OCI-LY1 (cell line): ENCODE results near the gene ZMIZ1.

Experiments
- H2AFZ ChIP-seq: fragments of 200-600 bp; sonication (generic), shearing (Covaris generic); 2 replicates; pipeline ENCODE4 v1.6.0; 2014; ENCODE audit warnings: antibody characterized with exemption, mild to moderate bottlenecking, low read length
- H3F3A ChIP-seq: fragments of 200-600 bp; sonication (generic), shearing (Covaris generic); 2 replicates; pipeline ENCODE4 v1.6.0; 2014; ENCODE audit warnings: mild to moderate bottlenecking, antibody characterized with exemption, low read length, moderate library complexity; ENCODE audit not compliant: insufficient read depth
- H3K27ac ChIP-seq: fragments of 200-600 bp; sonication (generic); 2 replicates; pipeline ENCODE4 v1.5.1; 2014; ENCODE audit warnings: low read length, mixed run types, mild to moderate bottlenecking, low read depth; ENCODE audit not compliant: poor library complexity, severe bottlenecking
- H3K27me3 ChIP-seq: fragments of 200-600 bp; sonication (generic); 2 replicates; pipeline ENCODE4 v1.6.0; 2014; ENCODE audit warnings: antibody characterized with exemption, mild to moderate bottlenecking, low read length, moderate library complexity; ENCODE audit not compliant: insufficient read depth
- H3K36me3 ChIP-seq: fragments of 200-600 bp; sonication (generic); 2 replicates; pipeline ENCODE4 v1.6.1; 2014; ENCODE audit warnings: mild to moderate bottlenecking, antibody characterized with exemption, low read length, moderate library complexity, mixed read lengths; ENCODE audit not compliant: insufficient read depth
- H3K4me1 ChIP-seq: fragments of 200-600 bp; sonication (generic); 2 replicates; pipeline ENCODE4 v1.5.1; 2014; ENCODE audit warnings: mild to moderate bottlenecking, low read length, moderate library complexity; ENCODE audit not compliant: insufficient read depth, severe bottlenecking
- H3K4me2 ChIP-seq: fragments of 200-600 bp; sonication (generic), shearing (Covaris generic); 2 replicates; pipeline ENCODE4 v1.6.1; 2014; ENCODE audit warnings: low read length
- H3K4me3 ChIP-seq: fragments of 200-600 bp; sonication (generic); 2 replicates; pipeline ENCODE4 v1.5.1; 2014; ENCODE audit warnings: low read length, low read depth, mild to moderate bottlenecking, mixed read lengths; ENCODE audit not compliant: poor library complexity, severe bottlenecking
- H3K79me2 ChIP-seq: fragments of 200-600 bp; shearing (Covaris generic); 2 replicates; pipeline ENCODE4 v1.6.1; 2016; ENCODE audit warnings: mixed run types, low read length, mixed read lengths; ENCODE audit not compliant: insufficient read depth
- H3K9ac ChIP-seq: fragments of 200-600 bp; sonication (generic), shearing (Covaris generic); 2 replicates; pipeline ENCODE4 v1.6.1; 2014; ENCODE audit warnings: mild to moderate bottlenecking, low read length, mixed read lengths
- H3K9me2 ChIP-seq: fragments of 200-600 bp; sonication (generic), shearing (Covaris generic); 2 replicates; pipeline ENCODE4 v1.6.1; 2014; ENCODE audit warnings: low read depth, mild to moderate bottlenecking, low read length, mixed read lengths
- H3K9me3 ChIP-seq: fragments of 200-600 bp; shearing (Covaris generic); 2 replicates; pipeline ENCODE4 v1.6.1; 2014; ENCODE audit warnings: low read length, mixed read lengths
- H4K20me1 ChIP-seq: fragments of 200-600 bp; sonication (generic), shearing (Covaris generic); 2 replicates; pipeline ENCODE4 v1.6.0; 2016; ENCODE audit warnings: mild to moderate bottlenecking, low read length; ENCODE audit not compliant: insufficient read depth
- EZH2 ChIP-seq: fragments of 200-600 bp; sonication (generic), shearing (Covaris generic); IDR thresholded peaks from 2 replicates; pipeline ENCODE4 v1.8.0; 2017; ENCODE audit warnings: borderline replicate concordance, mixed run types, mild to moderate bottlenecking, antibody characterized with exemption, low read length, moderate library complexity, mixed read lengths
- TF ChIP-seq, protein P1 (sequence below): fragments of 200-600 bp; sonication (generic), shearing (Covaris generic); IDR thresholded peaks from 2 replicates; pipeline ENCODE4 v1.5.1; 2017; ENCODE audit warnings: mild to moderate bottlenecking, antibody characterized with exemption, low read length, moderate library complexity, mixed read lengths

ZMIZ1 gene

DNA sequence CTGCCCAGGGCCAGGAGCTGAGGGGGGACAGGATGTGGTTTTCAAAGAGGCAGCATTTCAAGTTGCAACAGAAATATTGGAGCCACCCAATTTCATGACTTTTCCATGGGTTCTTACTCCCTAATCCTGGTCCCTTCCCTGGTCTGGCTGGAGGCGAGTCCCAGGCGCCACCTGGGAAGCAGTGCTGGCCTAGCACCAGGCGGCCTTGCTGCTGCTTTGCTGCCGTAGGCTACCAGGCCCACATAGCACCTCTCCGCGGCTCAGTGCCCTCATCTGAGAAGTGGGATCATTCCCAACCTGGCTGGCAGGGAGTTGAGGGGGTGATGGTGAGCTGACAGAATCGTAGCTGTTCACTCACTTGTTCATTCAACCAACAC, 33.7 kb downstream of the ZMIZ1 start:
- Histone ChIP-seq H4K20me1 (no peaks in the 10 kb centered on the region), H3K36me3 (no peaks in the 10 kb centered on the region), H3K9ac (no peak overlapping the region), H3K4me1 (no peaks in the 10 kb centered on the region), H2AFZ (no peak overlapping the region), H3K9me3 (no peaks in the 10 kb centered on the region), H3K9me2 (no peaks in the 10 kb centered on the region), H3F3A (no peaks in the 10 kb centered on the region), H3K79me2 (no peaks in the 10 kb centered on the region), H3K4me3 (no peak overlapping the region), H3K27ac (no peak overlapping the region), H3K4me2 (no peak overlapping the region), H3K27me3 (no peaks in the 10 kb centered on the region)
- no peak for TF ChIP-seq EZH2
- TF ChIP-seq, protein P1, sequence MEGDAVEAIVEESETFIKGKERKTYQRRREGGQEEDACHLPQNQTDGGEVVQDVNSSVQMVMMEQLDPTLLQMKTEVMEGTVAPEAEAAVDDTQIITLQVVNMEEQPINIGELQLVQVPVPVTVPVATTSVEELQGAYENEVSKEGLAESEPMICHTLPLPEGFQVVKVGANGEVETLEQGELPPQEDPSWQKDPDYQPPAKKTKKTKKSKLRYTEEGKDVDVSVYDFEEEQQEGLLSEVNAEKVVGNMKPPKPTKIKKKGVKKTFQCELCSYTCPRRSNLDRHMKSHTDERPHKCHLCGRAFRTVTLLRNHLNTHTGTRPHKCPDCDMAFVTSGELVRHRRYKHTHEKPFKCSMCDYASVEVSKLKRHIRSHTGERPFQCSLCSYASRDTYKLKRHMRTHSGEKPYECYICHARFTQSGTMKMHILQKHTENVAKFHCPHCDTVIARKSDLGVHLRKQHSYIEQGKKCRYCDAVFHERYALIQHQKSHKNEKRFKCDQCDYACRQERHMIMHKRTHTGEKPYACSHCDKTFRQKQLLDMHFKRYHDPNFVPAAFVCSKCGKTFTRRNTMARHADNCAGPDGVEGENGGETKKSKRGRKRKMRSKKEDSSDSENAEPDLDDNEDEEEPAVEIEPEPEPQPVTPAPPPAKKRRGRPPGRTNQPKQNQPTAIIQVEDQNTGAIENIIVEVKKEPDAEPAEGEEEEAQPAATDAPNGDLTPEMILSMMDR: no peak

DNA sequence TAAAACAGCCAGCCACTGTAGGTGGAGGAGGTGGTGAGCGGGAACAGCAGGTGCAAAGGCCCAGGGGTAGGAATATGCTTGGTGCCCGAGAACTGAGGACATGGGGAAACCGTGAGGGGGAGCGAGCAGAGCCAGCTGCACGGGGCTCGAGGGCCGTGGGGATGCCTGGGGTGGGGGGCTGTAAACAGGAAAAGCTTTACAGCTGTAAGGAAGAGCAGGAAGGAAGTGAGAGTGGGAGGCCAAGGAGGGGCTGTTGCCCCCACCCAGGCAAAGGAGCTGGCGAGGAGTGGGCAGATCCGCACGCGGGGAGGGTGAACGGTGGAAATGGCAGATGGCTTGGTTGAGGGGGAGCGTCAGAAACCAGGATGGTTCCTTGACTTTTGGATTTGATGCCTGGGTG, 34.4 kb downstream of the ZMIZ1 start:
- TF ChIP-seq, protein P1: no peak
- no peak for TF ChIP-seq EZH2
- H3K4me2 ChIP-seq: no peak overlapping the region
- no peaks in the 10 kb centered on the region for H3K9me2 ChIP-seq
- H3F3A ChIP-seq: no peaks in the 10 kb centered on the region
- no peaks in the 10 kb centered on the region for H4K20me1 ChIP-seq
- H3K27me3 ChIP-seq: no peaks in the 10 kb centered on the region
- no peak overlapping the region for H2AFZ ChIP-seq
- H3K9me3 ChIP-seq: no peaks in the 10 kb centered on the region
- H3K36me3 ChIP-seq: no peaks in the 10 kb centered on the region
- H3K4me3 ChIP-seq: no peak overlapping the region
- no peak overlapping the region for H3K27ac ChIP-seq
- H3K9ac ChIP-seq: no peak overlapping the region
- no peaks in the 10 kb centered on the region for H3K79me2 ChIP-seq
- H3K4me1 ChIP-seq: no peaks in the 10 kb centered on the region

DNA sequence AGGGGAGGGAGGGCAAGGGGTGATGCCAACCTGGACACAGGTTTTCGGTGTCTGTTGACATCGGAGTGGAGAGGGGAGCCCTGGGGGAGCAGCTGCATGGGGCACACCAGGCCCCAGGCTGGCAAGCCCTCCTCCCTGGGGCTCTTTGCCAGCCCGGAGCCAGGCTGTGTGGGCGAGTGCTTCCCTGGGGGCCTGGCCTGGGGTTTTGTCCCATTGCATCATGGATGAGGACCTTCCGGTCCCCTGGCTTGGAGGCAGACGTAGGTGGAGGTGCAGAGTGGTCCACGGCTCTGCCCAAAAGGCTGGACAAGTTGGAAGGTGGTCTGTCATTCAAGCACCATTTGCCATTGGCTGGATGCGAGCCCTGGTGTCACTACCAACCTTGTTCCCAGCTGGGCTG, 34.8 kb downstream of the ZMIZ1 start:
- Histone ChIP-seq H3K36me3 (no peaks in the 10 kb centered on the region), H3K9me3 (no peaks in the 10 kb centered on the region), H3K4me1 (no peaks in the 10 kb centered on the region), H3F3A (no peaks in the 10 kb centered on the region), H3K9me2 (no peaks in the 10 kb centered on the region), H3K4me2 (no peak overlapping the region), H3K9ac (no peak overlapping the region), H2AFZ (no peak overlapping the region), H4K20me1 (no peaks in the 10 kb centered on the region), H3K79me2 (no peaks in the 10 kb centered on the region), H3K27me3 (no peaks in the 10 kb centered on the region), H3K4me3 (no peak overlapping the region), H3K27ac (no peak overlapping the region)
- no peak for TF ChIP-seq EZH2
- TF ChIP-seq, protein P1: no peak
